ENCODE measurements around the gene HOXA13.

Gene HOXA13

DNA sequence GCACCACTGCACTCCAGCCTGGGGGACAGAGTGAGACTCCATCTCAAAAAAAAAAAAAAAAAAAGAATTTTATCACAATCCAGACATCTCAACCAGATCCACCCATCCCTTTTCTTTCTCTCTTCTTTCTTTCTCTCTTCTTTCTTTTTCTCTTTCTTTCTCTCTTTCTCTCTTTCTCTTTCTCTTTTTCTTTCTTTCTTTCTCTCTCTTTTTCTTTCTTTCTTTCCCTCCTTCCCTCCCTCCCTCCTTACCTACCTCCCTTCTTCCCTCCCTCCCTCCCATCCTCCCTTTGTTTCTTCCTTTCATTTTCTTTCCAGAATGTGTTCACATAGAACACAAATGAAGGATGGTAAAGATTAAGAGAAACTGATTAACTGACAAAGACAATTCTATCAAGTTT, 18.1 kb upstream of the HOXA13 start:
- H3K4me3 ChIP-seq (ENCODE audit: low read depth, low read length), result no peak overlapping the region
- TF ChIP-seq, protein P1, sequence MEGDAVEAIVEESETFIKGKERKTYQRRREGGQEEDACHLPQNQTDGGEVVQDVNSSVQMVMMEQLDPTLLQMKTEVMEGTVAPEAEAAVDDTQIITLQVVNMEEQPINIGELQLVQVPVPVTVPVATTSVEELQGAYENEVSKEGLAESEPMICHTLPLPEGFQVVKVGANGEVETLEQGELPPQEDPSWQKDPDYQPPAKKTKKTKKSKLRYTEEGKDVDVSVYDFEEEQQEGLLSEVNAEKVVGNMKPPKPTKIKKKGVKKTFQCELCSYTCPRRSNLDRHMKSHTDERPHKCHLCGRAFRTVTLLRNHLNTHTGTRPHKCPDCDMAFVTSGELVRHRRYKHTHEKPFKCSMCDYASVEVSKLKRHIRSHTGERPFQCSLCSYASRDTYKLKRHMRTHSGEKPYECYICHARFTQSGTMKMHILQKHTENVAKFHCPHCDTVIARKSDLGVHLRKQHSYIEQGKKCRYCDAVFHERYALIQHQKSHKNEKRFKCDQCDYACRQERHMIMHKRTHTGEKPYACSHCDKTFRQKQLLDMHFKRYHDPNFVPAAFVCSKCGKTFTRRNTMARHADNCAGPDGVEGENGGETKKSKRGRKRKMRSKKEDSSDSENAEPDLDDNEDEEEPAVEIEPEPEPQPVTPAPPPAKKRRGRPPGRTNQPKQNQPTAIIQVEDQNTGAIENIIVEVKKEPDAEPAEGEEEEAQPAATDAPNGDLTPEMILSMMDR (IDR thresholded peaks at IDR 0.05; ENCODE audit: low read depth, low read length, missing control alignments), result no peak
- no peak for DNase-seq (ENCODE audit: low read depth)

DNA sequence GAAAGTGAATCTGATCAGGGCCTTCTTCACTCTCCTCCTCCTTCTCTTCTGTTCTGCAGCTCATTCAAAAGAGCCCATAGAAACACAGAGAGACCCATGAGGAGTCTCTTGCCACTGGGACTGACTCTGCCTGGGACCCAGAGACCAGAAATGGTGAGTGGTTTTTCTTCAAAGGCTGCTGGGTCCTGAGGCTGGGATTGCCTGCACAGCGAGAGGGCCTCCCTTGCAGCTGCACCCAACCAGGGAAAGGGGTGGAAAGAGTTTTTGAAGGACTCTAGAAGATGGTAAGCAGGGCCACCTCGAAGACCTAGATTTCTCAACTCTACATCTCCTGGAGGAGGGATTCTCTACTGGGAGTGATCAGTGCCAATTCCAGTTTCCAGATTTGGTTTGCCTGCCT, 15.5 kb upstream of the HOXA13 start:
- DNase-seq (ENCODE audit: low read depth), result no peak
- H3K4me3 ChIP-seq (ENCODE audit: low read depth, low read length), result no peak overlapping the region
- TF ChIP-seq, protein P1 (IDR thresholded peaks at IDR 0.05; ENCODE audit: low read depth, low read length, missing control alignments), result no peak

DNA sequence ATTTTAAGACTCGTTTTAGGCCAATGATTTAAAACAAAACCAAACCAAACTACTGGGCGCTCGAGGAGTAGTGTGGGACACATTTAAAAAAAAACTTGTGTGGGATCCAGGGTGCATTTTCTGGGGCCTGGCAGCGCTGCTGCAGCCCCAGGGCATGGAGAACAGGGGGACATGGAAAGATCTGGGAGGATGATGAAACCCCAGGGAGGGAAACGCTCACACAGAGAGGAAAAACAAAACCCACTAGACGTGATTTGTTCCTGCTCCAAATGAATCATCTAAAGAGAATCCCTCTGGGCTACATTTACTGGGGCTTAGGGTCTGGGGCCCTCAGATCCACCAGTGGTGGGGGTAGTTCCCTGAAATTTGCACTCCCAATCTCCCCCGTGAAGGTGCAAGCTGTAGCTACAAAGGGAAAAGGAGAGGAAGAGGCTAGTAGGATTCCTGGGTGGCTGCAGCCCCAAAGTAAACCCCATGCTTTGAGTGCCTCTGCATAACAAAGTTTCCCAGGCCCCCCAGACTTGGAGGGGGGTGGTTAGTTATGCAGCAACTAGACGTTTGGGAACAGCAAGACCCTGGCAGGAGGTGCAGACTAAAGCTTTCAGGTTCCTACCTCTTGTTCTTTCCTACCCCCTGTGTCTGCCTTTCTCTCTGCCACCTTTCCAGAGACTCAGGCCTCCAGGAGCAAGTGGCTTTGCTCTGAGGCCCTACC, 14.5 kb upstream of the HOXA13 start:
- H3K4me3 ChIP-seq (ENCODE audit: low read depth, low read length), result no peak overlapping the region
- DNase-seq (ENCODE audit: low read depth), result no peak
- TF ChIP-seq, protein P1 (IDR thresholded peaks at IDR 0.05; ENCODE audit: low read depth, low read length, missing control alignments), result no peak

DNA sequence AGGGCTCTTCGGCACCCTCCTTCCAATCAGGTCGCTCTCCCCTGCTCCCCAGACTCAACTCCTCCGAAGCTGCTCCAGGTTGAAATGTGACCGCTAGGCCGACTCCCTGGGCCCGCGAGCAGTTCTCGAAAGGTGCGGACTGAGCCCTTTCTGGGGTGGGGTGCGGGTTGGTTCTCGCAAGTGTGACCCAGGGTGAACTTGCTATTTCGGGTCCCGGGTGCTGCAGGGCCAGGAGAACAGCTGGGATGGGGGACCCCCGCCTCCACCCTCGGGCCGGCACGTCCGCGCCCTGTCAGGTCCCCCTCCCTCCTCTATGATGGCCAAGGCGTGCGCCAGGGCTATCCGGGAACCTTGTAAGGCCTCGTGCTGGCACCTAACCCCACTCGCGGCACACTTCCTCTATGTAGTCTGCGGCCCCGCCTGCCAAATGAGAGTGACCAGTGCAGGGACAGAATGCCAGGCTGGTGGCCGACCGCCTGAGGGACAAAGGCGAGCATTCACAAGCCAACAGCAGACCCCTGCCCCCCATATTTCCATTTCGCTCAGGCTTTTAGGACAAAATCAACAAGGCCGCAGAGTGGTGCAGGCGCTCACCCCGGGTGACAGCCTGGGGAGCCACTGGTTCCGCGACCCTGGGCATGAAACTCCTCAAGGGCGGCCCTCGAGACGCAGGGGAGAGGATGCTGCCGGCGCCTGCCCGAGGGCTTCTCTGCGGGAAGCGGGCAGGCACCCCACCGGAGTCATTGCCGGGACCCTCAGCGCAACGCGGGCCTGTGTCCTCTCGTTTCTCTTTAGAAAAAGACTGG, 13.7 kb upstream of the HOXA13 start:
- no peak overlapping the region for H3K4me3 ChIP-seq (ENCODE audit: low read depth, low read length)
- TF ChIP-seq, protein P1 (IDR thresholded peaks at IDR 0.05; ENCODE audit: low read depth, low read length, missing control alignments), result no peak
- no peak for DNase-seq (ENCODE audit: low read depth)

DNA sequence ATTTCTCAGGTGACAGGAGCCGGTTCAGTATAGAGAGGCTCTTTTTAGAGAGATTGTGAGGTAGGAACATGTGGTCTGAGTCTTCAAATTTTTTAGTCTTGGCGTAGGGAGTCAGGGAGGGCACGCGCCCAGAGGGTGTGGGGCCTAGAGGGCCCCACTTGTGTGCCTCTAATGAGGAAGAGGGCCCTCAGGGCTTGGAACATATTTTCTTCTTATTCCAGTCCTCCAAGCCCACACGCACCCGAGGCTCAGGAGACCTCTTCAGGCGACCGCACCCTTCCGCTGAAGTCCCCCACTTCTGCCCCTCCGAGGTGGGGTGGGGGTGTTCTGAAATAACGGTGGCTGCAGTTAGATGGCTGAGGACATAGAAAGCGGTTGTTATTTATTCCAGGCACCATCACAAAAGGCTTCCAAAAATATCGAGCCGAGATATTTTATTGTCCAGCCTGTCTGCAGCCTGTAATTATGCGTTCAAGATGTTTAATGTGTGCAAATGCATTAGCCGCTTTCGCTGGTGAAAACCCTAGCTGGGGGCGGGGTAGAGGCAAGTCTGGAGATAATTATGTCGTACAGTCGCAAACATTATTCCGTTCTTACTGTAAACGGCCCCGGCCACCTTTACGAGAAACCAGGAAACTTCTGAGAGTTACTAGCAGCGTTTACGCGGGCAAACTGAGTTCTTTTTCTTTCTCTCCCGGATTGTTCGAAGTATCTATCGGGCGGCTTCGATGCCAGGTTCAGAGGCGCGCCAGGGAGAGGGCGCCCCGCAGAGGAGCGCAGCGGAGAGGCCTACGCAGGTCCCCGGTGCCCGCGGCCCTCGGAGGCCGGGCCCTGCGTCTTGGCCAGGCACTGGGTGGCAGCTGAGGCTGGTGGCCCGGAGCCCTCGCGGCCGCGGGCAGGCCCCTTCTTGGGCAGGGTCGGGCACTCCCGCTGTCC, 12.9 kb upstream of the HOXA13 start:
- no peak for DNase-seq (ENCODE audit: low read depth)
- TF ChIP-seq, protein P1 (IDR thresholded peaks at IDR 0.05; ENCODE audit: low read depth, low read length, missing control alignments), result no peak
- H3K4me3 ChIP-seq (ENCODE audit: low read depth, low read length), result no peak overlapping the region

DNA sequence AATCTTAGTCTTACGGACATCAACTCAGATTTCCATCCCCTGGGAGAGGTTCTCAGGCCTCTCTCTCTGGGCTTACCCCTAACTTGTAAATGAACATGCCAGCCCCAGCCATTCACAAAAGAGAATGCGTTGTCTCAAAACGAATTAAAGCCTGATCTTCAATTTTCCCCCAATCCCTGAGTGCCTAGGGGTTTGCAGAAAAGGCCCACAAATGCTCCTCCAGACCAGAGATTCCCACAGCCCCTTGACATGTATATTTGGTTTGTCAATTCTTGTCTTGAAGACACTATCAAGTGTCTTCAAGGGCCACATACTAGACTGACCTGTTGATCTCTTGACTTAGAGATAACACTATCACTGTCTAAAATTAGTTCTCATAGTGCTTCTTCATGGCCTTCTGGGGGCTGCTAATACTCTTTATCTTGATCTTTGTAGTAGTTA, 11.9 kb upstream of the HOXA13 start:
- no peak overlapping the region for H3K4me3 ChIP-seq (ENCODE audit: low read depth, low read length)
- TF ChIP-seq, protein P1 (IDR thresholded peaks at IDR 0.05; ENCODE audit: low read depth, low read length, missing control alignments), result no peak
- DNase-seq (ENCODE audit: low read depth), result no peak

Measured in GM12864 (cell line).